A549 (cell line): ENCODE measurements around the gene CDH4.

ENCODE experiments used
- BHLHE40 ChIP-seq: IDR thresholded peaks from 2 replicates; pipeline ENCODE4 v1.6.1; 2012; ENCODE audit warnings: low read depth, low read length, inconsistent platforms
- EP300 ChIP-seq, 2 experiments: fragments of >200 bp; sonication (Bioruptor Twin); formaldehyde crosslinking; IDR thresholded peaks; 2 replicates in 1 of 2; 3 replicates in 1 of 2; pipeline ENCODE4 v1.6.1; 2016 to 2017
- JUN ChIP-seq, 2 experiments: fragments of >200 bp; sonication (Bioruptor Twin); formaldehyde crosslinking; IDR thresholded peaks; 2 replicates in 1 of 2; 3 replicates in 1 of 2; pipeline ENCODE4 v1.6.1; 2016 to 2017
- POLR2A ChIP-seq: IDR thresholded peaks from 2 replicates; pipeline ENCODE4 v1.6.1; 2012; ENCODE audit warnings: mild to moderate bottlenecking, low read length
- RCOR1 ChIP-seq: fragments of 150-350 bp; IDR thresholded peaks from 2 replicates; pipeline ENCODE4 v1.6.1; 2014; ENCODE audit warnings: antibody characterized with exemption, low read length, low read depth
- TF ChIP-seq, protein P1 (sequence below): fragments of >200 bp; sonication (Bioruptor Twin); formaldehyde crosslinking; IDR thresholded peaks from 3 replicates; pipeline ENCODE4 v1.5.1; 2016

DNA sequence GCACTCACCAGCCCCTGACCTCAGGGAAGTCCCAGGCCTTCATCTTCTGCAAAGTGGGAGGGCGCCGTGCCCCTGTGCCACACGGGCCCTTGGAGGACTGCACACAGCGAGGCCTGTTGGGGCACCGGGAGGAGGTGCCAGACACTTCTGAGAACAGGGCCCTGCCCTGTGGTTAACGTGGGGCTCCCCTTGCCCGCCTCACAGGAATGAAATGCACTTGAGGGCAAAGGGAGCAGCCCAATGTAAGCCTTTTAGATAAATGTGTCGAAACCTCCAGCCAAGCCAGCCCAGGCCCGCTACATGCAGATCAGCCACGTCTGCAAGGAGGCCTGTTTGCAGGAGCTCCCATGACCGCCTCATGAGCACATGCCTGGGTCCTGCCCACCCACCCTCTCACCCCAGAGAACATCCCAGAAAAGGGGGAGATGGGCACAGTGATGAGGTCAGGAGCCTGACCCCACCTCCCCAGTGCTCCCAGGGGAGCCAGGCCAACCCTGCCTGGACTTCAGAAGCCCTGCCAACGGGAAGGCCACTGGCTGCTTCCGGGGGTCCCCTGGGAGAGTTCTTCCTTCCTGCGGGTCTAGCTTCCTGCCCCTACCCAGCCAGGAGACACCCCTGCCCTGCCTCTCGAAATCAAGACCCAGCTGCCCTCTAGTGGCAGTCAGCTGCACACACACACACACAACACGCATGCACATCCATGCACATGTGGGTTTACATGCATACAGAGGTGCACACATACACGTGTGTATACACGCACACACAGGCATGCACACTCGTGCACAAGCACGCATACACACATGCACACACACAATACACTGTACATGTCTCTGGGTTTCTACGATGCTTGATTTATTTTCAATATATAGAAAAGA is 634.9 kb downstream of the CDH4 start:
- TF ChIP-seq JUN (IDR thresholded peaks at IDR 0.05) (no peak), EP300 (IDR thresholded peaks at IDR 0.05) (no peak), RCOR1 (no peak), POLR2A (no peak), BHLHE40 (no peak)
- TF ChIP-seq, protein P1, sequence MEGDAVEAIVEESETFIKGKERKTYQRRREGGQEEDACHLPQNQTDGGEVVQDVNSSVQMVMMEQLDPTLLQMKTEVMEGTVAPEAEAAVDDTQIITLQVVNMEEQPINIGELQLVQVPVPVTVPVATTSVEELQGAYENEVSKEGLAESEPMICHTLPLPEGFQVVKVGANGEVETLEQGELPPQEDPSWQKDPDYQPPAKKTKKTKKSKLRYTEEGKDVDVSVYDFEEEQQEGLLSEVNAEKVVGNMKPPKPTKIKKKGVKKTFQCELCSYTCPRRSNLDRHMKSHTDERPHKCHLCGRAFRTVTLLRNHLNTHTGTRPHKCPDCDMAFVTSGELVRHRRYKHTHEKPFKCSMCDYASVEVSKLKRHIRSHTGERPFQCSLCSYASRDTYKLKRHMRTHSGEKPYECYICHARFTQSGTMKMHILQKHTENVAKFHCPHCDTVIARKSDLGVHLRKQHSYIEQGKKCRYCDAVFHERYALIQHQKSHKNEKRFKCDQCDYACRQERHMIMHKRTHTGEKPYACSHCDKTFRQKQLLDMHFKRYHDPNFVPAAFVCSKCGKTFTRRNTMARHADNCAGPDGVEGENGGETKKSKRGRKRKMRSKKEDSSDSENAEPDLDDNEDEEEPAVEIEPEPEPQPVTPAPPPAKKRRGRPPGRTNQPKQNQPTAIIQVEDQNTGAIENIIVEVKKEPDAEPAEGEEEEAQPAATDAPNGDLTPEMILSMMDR = peak; percentile 71
